NCI-H526 (cell line): Measurements from ENCODE around the gene RSRC1.
"Not testable (repeated sequence)": the region's sequence is repeated elsewhere in the genome, so short reads cannot be mapped to it uniquely, and the experiment has no call there.

ENCODE experiments used
- DNase-seq, 2 experiments: peaks; one replicate each; lab custom pipeline; 2025; lab: John Stamatoyannopoulos, UW

The RSRC1 gene

DNA sequence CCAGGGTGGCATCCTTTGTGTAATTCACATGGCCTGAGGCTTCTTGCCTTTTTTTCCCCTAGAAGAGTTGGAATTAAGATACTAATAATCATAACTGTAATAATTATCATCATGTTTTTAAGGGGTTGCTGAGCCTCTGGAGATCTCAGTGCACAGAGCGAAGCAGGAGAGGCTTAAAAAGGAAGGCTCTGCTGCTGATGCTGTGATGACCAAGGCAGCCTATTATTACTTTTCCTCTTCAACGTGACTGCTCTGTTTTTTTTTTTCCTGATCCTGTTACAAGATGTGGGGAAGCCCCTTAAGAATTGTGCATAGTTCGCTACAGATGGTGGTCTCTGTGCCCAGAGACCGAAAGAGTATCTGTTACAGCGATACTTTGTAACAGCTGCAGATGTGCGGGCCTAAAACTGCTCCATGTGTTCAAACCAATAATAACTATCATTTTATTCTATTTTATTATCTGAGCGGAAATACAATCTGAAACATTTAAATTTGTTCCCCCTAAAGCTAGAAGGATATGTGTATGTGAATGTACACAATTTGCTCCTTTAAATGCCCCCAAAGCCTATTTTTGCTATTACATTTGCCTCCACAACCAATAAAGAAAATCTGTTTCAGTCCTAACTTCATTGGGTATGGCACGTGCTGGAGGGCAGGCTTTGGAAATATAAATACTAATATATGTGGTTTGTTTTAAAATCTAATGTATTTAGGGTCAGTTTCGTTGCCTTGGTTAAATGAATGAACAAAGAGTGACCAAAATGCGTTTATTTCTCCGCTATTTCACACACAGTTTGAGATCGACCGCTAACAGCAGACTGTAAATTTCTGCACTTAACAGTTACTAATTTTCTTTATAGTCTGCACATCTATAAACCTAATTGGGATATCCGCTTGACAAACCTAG lies 8.3 kb upstream of the RSRC1 start:
- no peak for DNase-seq

DNA sequence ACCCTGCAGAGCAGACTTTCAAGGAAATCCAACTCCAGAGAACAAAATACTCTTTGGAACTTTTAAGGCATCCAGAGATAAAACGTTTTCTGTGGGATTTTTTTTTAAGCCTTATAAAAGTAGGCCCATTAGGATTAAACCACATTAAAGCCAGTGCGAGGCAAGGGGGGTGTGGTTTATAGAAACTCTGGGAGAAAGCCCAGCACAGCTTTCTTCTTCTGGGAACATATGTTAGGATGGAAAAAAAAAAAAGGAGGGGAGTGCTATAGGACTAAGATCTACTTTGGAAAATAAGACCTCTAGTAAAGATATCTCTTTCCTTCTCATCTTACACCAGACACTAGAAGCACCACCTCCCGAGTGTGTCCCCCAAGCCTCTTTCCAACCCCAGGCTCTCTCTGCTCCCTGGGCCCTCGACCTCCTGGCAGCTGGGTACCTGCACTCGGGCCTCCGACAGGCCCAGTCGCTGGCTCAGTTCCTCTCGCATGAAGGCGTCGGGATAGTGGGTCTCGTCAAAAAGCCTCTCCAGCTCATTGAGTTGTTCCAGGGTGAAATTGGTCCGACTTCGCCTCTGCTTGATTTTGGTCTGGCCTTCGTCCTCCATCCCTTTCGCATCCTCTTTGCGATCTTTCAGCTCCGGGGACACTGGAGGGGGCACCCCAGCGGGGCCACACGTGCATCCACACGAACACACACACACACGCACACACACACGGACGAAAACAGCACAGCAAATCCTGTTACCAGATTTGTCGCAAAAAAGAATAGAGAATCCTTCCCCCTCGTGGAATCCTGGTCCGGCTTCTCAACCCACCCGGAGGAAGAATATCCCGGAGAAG lies 7.4 kb upstream of the RSRC1 start:
- no peak for DNase-seq

DNA sequence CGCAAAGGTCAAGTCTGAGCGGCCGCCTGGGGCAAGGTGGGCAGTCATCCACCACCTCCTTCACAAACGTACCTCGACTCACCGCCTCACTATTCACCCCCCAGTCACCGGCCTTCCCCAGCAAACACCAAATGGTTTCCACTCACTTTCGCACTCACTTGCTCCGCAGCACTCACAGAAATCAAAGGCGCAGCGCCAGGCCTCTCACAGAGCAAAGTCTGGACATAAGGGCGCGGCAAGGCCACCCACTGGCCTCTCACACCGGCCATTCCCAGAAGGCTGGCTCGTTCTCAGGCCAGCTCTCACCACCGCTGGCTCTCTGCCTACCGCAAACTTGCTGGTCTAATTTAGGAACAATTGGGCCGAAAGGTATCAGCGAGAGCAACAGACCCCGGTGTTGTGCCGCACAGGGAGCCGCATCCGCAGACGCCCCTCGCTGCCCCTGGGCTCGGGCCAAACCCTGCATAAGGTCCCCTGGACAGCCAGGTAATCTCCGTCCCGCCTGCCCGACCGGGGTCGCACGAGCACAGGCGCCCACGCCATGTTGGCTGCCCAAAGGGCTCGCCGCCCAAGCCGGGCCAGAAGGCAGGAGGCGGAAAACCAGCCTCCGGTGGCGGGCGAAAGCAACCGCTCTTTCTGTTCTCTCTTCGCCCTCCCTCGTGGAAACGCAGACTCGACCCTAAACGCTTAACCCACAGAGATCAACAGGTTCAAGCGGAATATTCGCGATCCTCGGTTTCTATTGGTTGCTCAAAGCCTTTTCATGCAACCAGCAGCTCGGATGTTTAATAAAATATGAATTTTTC lies 6.6 kb upstream of the RSRC1 start:
- DNase-seq, result no peak

DNA sequence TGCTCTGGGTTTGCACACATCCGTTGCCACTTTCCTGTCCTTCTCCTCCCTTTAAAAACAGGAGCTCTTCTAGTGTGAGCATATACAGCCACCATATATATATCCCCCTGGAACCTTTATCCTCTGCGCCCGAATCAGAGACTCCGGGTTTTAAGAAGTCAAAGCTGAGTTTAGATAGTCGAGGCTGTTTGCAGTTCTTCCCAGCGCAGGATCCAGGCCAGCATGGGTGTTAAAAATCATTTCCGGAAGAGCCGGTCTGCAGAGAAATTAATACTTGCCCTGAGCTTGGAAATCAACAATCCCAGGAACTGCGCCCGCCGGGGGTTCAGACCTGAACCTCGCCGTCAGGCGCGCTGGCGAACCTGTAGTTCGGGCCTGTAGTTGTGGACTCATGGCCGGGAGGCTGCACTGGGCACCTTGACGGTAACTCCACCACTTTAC lies 6.0 kb upstream of the RSRC1 start:
- no peak for DNase-seq

DNA sequence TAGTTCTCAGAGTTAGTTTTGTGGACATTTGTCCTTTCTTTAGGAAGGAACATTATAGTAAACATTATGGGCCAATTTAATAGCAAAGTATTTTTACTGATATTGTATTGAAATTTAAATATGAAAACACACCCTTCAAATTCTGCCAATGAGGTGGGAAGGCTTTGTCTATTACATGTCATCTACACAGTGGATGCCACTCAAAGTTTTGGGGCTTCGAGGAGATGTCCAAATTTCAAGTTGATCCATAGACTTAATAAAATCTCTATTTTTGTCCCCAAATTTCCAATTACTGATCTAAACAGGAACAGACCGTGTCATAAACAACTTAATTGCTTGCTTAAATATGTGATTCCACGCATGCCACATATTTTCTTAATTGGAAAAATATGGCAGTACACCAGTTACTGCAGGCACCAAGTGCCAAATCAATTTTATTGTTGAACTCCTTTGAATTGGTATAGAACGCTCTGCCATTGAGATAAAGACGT lies 5.4 kb upstream of the RSRC1 start:
- no peak for DNase-seq

DNA sequence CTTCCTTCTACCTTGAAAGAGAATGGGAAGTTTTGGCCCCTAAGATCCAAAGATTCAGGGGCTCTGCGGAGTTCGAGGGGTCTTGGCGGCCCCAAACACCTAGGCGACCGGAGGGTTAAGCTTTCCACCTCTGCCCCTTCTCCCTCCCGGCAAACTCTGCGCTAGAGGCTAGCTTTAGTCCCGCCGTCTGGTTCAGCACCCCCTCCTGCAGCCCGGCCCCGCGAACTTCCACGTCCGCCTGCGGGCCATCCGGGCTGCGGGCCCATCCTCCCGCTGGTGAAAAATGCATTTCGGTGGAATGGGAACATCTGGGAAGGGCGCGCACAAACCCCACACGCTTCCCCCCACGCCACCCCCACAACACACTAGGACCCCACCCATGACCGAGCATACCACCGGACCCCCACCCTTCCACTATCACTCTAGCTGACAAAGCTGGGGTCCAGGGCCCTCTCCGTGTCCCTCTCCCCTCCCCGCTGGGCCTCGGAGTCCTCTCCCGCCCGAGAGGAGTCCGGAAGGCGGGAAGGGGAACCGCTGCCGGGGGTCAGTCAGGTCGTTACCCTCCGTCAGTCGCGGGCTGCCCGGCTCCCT lies 4.7 kb upstream of the RSRC1 start:
- no peak for DNase-seq

DNA sequence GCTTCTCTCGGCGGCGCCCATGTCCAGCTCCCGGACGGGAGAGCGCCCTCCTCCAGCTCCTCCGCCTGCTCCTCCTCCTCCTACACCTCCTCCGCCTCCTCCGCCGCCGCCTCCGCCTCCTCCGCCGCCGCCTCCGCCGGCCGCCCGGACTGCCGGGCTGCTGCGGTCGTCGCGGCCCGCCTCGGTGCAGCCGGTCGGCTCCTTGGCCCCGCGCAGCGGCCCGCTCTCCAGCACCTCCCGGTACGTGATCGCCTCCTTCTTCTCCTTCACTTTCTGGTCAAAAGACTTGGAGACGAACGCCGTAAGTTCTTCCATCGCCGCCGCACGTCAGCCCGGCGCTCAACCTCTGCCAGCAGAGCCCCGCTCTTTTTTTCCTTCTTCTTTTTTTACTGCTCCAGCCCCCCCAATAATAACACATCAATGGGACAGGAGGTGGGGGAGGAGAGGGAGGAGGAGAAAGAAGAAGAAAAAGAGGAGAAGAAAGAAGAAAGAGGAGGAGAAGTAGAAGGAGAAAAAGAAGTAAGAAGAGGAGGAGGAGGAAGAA lies 4.1 kb upstream of the RSRC1 start:
- peak in 1 of 2 experiments; percentile 47 for DNase-seq

DNA sequence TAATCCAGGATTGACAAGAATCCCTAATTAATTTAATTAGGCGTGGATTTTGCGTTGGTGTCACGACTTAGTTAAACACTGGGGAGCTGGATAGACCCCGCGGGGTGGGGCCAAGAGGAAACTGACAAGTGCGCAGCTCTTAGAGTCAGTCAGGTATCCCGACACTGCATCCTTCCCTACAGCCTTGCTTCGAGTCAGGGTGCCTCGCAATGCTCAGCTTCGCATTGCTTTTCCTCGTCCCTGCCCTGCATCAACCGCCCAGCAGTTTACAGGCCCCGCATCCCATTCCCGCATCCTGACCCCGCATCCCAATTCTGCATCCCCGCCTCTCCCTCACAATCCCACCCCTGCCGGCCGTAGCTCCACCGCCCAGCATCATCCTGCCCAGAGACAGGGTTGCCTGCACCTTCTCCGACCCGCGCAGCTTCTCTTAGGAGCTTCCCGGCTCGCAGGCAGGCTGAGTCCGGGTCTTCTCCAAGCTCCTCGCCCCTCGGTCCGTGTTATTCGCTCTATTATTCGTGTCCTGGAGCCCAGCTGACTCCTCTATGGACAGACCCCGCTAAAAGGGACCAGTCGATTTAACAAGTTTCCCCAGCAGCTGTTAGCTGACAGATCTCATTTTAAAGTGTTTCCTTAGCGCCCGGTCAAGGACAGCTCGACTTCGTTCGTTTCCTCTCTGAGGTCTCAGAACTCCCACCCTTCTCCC lies 3.0 kb upstream of the RSRC1 start:
- DNase-seq, result peak; percentile 13 to 75

DNA sequence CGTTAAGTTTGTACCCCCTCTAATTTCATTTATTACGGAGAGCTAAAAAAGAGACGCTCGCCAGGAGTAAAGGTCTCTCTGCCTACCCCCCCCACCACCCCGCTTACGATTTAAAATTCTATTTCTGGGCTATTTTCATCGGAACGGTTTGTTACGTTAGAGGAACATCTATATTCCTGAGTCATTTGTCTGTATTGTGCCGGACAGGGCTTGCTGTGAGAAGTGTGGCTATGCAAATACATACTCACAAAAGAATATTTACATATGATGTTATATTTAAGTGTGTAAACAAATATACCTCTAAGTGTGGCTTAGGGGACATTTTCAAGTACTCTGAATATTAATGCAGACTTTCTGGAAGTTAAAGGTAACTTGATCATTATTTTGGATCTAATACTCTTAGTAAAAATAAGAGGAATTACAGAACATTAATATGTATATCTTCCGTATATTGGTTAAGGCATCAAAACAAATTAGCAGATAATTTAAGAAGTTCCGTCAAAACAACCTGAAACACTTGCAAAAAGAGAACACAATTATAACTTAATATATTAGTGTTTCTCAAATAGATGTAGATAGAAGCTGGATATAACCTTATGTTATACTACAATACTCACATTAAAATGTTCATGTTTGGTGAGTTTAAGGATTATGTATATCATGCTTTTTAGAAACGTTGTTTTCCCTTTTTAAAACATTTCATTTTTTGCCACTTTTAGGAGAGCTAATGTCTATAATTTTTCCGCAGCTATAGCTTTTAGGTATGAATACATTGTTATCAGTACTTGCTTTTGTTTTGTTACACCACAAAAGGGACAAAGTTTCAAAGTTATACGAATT lies 2.1 kb upstream of the RSRC1 start:
- DNase-seq, result peak; percentile 46 to 70

DNA sequence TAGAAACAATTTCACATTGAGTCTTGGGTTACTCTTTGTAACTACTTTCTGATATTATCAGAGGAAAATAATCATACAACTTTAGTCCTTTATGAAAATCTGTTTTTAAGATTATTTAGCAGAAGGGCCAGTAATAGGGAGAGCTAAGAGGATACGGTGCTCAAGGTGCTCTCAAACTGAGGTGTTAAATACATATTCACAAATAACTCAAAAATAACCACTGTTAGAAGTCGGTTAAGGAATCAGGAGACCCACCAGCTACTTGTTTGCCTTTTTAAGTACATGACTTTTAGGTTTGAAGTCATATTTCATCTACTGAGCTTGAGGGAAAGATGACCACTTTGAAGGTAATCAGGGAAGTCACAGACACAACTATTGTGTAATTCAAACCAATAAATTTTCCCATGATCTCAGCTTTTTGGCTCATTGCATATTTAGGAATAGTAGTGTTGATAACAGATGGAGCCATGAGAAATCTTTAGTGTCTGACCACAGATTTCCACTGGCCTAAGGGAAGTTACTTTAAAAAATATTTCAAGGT lies 1.4 kb upstream of the RSRC1 start:
- DNase-seq, result no peak

DNA sequence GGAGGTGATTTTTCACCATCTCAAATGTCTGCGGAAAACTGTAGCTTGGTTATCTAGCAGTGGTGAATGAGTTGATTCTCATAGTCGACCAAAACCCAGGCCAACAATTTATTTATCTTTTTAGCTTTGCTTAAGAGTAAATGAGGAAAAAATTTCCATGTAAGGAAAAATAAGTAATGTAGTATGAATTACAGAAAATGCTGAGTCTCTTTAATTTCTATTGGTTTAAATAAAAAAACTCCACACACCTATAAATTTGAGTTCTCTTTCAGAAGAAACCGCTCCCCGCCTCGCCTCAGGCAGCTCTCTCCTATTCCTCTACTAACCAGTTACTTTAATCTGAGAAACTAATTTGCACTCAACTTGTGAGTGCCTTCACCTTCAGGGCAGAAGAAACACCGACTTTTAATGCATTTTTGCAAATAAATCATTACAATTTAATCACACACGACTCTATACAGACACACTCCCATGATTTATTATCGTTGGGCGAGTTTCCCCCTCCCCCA lies 540 bp upstream of the RSRC1 start:
- DNase-seq, result peak in 1 of 2 experiments; percentile 24

DNA sequence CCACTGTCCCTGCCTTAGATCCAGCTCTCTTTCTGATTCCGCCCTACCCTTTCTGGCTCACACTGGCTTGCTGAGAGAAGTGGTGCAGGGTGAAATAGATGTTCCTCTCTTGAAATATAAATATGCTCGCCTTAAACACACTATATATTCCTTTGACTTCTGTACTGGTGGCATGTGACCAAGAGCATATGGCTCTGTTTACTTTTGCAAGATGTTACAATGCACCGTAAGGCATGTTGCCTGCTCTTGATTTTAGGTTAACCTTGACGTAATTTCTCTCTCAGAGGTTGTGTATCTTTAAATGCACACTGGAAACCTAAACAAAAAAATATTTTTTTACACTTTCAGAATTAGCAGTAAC lies 749 bp downstream of the RSRC1 start:
- no peak for DNase-seq

DNA sequence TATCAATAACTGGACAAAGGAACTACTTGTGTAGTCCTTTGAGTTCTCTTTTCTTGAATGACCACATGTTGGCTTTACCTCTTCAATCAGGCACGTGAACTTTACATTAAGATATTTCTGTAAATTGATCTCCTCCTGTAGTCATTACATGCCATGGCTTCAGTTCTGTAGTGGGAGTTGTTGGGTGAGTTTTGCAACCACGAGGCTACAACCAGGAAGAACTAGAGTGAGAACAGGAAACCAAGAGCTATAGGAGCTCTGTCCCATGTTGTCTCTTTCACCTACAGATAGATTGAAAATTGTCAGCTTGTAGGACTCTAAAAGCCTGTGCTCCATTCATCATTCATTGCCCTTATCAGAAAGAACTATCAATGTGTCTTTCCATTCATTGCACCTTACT lies 2.0 kb downstream of the RSRC1 start:
- DNase-seq, result no peak

DNA sequence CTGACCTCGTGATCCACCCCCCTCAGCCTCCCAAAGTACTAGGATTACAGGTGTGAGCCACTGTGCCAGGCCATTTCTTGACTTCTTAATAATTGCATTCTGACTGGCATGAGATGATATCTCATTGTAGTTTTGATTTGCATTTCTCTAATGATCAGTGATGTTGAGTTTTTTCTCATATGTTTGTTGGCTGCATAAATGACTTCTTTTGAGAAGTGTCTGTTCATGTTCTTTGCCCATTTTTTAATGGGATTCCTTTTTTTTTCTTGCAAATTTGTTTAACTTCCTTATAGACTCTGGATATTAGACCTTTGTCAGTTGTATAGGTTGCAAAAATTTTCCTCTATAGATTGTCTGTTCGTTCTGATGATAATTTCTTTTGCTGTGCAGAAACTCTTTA lies 3.7 kb downstream of the RSRC1 start:
- DNase-seq, result not testable (repeated sequence)

DNA sequence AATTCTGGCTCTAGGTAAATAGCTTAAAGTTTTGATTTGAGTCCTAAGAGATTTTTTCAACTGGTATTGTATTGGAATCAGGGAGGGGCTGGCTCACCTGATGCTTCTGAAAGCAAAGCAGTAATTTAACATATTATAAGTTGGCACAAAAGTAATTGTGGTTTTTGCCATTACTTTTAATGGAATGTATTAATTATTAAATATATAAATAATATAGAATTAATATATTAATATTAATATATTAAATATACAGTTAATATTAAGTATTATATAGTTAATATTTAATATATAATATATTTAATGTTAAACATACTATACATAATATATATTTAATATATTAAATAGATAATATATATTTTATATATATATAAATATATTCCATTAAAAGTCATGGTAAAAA lies 10.4 kb downstream of the RSRC1 start:
- no peak for DNase-seq

DNA sequence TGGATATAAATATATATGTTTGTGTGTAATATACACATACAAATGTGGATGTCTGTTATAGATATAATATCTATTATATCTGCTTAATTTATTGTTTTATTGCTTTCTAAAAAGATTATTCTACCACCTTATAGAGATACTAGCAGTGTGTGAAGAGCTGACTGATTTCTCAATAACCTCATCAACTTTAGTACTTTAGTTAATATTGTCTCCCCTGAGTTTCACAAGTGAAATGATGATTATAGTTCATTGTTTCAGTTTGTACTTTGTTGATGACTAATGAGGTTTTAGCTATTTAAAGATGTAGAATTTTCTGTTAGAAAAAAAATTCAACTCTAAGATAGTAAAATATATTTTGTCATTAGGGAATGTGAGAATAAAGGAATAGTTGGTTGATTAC lies 11.4 kb downstream of the RSRC1 start:
- DNase-seq, result no peak

DNA sequence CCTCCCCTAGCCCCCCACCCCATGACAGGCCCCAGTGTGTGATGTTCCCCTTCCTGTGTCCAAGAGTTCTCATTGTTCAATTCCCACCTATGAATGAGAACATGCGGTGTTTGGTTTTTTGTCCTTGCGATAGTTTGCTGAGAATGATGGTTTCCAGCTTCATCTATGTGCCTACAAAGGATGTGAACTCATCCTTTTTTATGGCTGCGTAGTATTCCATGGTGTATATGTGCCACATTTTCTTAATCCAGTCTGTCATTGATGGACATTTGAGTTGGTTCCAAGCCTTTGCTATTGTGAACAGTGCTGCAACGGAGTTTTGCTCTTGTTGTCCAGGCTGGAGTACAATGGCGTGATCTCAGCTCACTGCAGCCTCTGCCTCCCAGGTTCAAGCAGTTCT lies 12.8 kb downstream of the RSRC1 start:
- DNase-seq, result not testable (repeated sequence)

DNA sequence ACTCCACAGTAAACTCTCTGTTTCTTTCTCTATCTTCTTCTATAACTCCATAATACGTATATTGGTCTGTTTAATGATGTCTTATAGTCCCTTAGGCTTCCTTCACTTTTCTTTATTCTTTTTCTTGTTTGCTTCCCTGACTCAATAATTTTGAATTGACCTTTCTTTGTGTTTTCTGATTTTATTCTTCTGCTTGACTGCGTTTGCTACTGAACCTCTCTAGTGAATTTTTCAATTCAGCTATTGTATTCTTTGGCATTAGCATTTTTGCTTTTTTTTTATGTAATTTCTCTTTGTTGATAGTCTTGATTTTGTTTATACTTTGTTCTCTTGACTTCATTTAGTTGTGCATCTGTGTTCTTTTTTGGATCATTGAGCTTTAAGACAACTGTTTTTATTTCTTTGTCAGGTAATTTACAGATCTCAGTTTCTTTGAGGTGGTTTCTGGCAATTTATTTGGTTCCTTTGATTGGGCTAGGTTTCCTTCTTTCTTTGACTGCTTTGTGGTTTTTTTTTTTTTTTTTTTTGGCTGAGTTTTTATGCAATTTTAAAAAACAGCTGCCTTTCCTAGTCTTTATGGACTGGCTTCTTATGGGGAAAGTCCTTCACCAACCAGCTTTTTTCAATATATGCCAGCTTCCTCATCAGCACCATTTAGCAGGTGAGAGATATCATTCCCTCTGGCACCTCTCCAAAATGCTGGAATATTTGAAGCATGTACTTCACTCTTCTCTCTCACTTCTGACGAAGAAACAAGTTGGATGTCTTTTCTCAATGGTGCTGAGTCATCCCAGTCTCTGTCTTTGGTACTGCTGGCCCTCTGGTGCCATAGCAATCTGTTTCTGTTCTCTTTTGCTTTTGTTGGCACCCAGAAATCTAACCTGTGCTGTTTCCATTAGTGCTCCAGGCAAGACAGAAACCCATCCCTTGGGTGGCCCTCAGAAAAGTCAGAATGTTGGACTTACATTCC lies 17.6 kb downstream of the RSRC1 start:
- no peak for DNase-seq
